ENCODE measurements around the gene COX19.
"Not testable (repeated sequence)": the region's sequence is repeated elsewhere in the genome, so short reads cannot be mapped to it uniquely, and the experiment has no call there.

The COX19 gene

DNA sequence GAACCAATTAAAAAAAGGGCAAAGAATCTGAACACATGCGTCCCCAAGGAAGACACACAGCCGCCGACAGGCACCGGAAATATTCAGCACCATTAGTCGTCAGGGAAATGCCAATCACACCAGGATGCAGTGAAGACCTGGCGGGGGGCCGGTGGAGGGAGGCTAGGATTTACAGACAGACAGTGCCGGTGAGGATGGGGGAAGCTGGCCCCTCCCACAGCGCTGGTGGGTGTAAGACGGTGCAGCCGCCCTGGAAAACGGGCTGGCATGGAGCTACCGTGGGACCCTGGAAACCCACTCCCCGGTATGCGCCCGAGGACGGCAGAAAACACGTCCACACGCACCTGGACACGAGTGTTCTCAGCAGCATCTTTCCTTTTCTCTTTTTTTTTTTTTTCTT lies 16.1 kb downstream of the COX19 start:
- DNase-seq = no peak

DNA sequence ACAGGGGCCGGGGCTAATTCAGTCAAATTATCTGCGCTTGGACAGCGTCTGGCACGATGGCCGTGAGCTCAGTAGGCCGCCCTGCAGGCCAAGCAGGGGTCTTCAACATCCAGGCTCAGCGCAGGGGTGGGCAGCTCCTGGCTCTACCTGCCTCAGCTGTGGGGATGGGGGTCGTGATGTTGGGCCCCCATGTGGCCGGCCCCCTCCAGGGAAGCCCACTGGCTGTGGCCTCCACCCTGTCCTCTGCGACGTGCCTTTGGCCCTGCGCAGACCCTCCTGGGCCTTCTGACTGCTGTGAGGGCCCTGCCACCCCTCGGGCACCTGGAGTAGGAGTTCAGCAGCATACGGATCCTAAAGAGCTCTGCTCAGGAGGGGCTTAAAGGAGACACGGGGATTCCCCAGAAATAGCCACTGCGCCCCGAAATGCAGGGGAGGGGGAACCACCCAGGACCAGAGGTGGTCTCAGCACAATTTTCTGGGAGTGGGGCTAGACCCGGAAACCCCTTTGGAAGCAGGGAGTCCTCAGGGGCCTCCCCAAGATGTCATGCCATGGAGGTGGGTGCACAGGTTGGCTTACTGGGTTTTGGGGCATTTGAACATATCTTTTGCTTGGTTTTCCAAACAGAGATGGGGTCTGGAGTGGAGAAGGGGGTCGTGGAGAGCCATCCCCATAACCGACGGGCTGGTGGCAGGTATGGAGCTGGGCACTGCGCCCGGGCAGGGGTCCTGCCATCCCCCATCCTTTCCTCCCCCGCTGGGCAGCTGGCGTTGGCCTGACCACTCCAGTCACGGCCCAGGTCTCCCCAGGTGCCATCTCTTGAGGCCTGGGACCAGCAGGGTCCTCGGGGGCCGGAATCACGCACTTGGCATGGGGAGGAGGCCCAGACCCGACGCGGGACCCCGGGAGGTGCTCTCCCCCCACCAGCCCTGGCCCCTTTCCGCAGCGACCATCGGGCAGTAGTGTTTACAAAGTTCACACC lies 16.8 kb downstream of the COX19 start:
- DNase-seq = no peak

DNA sequence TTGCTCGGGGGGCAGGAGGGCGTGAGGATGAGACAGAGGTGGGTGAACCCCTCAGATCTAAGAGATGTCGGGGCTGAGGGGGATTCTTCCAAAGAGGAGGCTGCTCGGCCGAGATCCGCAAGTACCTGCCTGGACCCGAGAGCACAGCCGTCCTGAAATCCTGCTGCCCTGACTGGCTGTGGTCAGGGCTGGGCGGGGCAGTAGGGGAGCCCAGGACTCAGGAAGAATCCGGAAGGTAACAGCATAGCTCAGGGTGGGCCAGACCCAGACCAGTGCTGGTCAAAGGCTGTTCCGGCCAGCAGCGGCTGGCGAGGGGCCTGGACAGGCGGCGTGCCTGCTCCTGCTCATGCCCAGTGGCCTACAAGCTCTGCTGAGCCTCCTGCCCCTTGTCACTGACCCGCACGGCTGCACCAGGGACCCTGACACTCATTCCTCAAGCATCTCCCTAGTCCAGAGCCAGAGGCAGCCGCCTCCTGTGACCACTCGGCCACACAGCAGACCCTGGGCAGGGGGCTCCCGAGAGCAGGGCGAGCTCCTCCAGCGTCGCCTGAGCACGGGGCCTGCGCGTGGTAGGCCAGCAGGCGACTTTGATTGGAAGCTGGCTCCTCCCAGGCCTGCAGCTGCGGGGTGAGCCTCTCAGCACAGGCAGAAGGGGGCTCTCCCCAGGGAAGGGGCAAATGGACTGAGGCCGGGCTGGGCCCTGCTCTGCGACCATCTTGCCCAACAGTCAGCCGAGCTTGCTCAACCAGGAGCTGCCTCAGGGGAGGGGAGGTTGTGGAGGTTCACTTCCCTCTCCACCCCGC lies 17.7 kb downstream of the COX19 start:
- DNase-seq = no peak

DNA sequence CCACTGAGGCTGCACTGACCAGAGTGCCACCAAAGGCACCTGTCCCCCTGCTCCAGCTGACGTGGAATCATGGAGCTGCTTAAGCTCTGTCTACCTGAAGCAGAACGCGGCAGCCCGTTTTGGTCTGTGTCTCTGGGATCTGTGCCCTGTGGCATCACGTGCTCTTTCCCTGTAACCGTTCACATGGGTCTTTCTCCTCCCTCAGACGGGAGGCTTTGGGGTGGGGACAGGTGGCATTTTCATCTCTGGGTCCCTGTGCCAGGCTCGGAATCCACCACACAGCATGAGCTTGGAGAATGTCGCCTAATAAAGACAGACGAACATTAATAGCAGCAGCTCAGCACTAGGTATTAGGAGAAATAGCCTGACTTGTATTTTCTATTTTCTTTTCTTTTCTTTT lies 19.3 kb downstream of the COX19 start:
- no peak for DNase-seq

DNA sequence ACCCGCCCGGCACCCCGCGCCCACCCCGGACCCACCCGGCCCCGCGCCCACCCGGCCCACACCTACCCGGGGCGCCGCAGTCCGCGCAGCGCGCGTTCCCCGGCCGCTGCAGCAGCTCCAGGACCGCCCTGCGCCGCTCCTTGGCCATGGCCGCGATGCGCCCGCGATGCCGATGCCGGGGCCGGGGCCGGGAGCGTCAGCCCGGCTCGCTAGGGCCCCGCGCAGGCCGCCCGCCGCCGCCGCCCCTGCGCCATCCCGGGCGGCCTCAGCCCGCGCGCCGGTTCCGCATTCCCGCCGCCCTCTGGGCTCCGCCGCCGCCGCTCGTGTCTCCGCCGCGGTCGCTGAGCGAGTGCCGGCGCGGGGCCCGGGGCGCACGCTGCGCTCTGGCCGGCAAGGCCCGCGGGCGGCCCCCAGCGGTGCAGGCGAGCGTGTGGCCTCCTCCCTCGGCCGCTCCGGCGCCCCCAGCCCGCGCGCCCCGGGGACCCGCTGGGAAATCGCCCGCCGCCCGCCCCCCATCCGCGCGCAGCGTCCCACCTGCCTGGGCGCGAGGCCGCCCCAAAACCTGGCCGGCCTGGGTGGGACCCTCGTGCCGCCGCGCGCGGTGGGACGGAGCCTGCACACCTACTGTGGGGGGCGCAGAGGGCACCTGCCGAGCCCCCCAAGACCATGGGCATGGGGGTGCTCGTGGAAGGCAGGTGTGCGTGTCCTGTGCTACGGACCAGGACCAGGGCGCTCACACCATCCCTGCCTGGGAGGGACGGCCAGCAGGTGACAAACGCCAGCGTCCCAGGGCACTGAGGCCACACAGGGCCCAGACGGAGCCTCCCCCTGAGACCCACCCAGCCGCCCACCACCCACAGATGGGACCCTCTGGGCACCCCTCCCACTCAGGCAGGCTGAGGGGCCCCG lies 20.8 kb downstream of the COX19 start, which contains the start of gene ADAP1:
TSS of gene ADAP1 (minus strand) at position 351 of the 909 bp plus-strand sequence. CDS start at position 148, 203 bp downstream.
- no peak for DNase-seq

DNA sequence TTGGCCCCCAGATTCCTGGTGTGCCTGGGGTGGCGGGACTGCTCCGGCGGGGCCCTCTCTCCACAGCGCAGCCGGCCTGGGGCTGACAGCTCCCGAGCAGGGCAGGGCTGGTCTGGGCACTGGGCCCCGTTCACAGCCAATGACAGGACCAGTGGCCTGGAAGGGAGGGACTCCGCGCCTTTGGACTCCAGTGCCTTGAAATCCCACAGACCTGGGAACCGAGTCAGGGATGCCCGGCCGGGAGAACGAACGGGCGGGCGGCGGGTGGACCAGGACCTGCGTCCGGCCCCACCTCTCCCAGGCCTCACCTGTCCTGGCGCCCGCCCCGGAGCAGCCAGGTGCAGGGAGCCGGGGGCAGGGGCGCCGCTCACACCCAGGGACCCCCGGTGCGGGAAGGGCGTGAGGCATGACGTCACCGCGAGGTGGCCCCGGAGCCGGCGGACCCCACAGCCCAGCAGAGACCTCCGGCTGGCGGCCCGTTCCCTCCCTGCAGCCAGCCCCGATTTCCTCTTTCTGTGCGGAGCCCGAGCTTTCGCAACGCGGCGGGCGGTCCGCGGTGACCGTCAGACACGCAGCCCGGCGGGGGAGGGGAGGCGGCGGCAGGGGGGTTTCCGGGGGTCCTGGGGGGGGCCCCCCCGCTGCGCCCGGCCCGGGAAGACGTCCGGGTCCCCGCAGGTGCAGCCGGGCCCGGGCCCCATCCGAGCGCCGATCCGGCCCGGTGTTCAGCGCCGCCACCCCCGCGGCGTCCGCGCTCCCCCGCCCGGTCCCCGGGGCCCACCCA lies 21.6 kb downstream of the COX19 start:
- no peak for DNase-seq

DNA sequence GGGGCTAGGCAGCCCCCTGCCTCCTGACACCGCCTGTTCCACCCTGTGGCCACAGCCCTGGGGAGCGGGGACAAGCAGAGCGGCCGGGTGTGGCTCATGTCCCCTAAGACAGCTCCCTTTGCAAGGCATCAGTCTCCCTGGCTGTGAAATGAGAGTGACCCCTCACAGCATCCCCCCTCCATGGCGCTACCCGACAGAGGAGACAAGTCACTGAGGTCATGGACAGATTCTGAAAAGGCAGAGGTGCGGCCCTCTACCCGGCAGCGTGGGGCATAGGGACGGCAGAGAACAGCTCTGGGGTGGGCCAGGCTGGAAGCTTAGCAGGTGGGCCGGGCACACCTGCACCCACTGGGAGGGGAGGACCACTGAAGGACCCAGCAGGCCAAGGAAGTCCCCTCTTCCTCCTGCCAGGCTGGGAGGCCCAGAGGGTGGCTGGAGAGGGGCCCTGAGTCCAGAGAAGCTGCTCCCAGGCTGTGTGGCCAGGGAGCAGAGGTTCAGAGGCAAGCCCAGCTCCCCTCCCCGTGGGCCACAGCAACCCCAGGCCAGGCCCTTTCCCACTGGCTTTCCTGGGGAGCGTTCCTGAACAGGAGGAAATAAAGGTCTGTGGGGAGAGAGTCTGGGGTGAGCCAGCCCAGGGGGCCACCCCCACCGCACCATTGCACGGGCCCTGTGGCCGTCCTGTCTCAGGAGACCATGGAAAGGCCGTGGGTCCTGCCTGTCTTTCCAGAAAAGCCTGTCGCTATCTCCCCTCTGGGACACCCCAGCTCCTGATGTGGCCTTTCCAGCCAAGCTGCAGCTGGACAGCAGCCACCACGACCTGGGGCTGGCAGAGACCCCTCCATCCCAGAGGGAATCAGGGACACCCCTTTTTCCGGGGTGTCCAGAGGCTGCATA lies 22.6 kb downstream of the COX19 start:
- no peak for DNase-seq

DNA sequence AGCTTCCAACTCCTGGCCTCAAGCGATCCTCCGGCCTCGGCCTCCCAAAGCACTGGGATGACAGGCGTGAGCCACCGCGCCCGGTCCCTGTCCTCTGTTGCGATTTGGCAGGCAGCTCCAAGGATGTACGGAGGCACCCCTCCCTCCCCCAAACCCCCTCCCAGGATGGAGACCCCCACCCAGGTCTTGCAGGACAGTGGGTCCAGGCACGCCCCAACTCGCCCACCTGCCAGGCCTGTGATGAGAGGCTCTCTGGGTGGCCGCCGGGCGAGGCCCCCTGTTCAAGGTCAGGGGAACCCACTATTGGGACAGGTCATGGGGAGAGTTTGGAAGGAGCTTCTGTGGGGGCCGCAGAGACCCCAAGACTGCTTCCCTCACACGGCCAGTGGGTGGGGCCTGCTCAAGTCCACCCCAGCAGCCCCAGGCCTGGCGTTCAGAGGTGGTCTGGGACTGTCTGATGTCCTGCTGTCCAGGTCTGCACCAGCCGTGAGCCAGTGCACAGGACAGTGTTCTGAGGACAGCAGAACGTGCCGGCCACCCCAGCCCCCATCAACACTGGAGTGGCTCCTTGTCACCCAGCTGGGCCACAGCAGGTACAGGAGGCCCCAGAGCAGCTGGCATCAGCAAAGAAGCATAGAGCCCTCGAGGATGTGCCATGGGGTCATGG lies 23.3 kb downstream of the COX19 start:
- no peak for DNase-seq

DNA sequence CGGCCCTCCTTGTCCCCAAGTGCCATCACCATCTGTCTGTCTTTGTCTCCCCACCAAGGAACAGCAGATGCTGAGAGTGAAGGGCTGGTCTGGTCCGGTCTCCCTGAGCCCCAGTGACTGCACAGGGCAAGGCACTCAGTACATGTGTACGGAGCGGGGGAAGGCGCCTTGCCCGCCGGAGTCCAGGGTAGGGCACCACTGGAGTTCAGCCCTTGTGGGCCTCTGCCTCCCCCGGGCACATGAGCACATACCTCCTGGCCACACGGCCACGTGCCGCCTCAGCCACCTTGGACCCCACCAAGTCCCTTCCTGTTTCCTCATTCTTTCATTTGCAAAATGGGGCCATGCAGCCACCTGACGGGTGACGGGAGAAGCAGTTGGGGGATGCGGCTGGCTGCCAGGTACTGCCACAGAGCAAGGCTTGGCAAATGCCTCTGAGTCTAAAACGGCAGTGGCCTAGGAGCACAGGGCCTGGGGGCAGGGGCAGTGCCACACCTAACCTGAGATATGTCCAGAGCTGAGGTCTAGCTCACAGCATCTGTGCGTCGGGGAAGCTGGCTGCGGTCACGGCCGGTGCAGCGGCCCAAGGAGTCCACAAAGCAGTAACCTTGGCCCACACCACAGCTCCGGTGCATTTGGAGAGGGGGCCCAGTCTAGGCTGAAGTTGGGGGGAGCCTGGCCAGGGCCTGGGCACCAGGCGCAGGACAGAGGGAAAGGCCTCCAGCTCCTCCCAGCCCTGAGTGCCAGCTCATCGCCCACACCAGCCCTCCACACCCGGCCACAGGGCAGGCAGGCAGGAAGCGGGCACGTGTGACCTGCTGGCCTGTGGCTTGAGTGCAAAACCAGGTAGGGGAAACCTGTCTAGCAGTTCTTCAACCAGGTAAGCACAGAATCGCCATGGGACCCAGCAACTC lies 26.1 kb downstream of the COX19 start:
- no peak for DNase-seq

DNA sequence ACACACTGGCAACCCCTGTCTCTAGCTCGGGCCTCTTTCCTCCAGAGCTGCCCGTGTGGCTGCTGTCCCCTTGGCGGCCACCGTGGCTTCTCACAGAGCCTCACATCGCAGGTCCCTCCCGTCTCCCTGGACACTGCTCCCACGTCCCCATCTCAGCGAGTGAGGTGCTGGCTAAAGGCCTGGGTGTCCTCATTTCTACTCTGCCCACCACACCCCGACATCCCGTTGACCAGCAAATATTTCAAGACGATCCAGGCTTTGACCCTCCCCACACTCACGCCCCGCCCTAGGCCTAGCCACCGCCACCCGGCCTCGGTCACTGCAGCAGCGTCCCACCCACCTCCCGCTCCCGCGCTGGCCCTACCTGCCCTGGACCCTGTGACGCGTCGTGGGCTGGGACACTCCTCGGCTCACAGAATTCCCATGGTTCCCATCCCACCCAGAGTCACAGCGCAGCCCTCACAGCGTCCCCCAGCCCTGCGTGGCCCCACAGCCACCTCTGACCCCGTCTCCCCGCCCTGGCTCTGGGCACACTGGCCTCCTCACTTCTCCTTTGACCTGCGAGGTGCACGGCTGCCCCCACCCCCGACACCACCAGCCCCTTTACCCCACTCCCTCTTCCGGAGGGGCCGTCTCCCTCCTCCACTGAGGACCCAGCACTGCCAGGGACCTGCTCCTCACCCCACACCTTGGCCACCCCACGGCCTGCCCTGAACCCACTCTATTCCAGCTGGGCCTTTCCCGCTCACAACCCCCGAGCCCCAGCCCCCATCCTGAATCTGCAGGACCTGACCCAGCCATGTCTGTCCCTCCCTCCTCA lies 27.7 kb downstream of the COX19 start:
- DNase-seq = no peak

DNA sequence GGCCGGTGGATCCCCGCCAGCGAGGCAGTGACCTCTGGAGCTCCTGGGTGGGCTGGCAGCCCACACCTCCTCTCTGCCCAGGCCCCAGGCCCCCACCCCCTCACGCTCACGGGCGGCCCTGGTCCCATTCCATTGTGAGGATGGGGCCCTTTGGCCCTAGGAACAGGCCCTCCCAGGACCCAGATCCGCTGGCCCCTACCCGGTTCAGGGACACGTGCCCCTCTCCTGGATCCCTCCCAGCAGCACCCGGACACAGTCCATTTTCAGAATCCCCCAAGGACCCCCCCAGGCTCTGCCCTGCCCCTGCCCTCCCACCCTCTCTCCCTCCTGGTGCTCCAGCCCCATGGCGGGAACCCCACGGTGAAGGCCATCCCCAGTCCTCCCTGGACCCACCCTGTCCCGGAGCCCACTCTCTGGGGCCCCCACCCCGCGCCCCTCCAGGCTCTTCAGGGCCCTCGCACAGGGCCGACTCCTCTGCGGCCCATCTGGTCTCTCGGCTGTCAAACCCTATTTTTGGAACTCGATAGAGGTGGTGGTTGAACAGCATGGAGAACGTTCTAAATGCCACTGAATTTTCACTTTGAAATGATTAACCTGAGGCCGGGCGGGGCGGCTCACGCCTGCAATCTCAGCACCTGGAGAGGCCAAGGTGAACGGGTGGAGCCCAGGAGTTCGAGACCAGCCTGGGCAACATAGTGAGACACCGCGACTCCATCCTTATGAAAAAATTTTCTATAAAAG lies 28.9 kb downstream of the COX19 start:
- no peak for DNase-seq

DNA sequence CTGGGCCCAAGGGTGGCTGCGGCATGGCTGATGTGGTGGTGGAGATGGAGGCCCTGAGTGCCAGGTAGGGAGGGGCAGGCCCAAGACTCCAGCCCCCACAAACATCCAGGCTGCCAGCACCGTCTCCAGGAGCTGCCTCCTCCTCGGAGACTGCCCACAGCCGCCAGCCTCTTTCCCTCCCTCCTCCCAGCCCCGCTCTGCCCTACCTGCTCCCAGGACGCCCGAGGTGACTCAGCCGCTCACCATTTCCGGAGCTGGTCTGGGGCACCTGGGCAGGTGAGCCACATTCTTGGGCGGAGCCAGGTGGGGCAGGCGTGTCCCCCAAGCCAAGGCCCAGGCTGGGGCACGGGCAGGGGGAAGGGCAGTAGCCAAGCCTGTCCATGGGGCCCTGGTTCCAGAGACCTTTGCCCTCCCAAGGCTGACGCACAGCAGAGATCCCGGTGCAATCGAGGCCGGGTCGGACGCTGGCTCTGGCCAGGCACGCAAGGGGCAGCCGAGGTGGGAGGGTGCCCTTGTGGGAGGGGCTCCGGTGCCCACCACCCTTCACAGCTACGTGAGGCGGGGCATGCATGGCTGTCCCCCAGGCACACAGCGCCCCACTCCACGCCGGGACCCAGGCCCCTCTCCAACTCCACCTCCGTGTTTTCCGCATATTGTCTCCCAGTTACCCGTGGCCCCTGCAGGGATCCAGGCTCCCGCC lies 29.6 kb downstream of the COX19 start:
- no peak for DNase-seq

DNA sequence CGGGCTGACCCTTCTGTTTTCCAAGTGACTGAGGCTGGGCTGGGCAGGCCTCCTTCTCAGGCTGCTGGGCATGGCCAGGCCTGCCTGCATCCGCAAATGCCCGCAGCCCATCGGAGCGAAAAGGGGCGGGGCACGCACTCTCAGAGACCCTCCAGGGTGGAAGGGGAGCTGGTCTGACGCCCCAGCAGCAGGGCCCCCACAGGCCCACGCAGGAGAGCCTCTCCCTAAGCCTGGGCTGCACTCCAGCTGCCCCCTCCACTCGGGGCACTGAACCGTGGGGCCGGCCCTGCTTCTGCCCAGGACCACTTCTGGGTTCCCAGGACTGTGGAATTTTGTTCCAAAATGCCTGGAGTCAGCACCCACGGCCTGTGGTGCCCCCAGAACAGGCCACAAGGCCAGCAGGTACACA lies 30.2 kb downstream of the COX19 start:
- DNase-seq = no peak

DNA sequence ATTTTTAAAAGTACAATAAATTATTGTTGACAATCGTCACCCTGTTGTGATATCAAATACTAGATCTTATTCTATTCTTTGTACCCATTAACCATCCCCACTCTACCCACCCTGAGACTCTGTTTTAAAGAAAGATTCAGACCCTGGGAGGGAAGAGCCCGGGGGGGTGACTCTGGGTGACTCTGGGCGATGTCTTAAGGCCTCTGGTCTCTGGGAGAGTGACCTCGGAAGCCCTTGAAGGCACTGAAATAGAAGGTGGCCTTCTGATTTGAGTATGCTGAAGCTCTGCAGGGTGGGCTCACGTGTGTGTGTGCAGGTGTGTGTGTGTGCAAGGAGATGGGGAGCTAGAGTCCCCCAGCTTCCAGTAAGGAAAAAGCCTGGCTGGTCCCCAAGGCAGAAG lies 30.6 kb downstream of the COX19 start:
- no peak for DNase-seq

DNA sequence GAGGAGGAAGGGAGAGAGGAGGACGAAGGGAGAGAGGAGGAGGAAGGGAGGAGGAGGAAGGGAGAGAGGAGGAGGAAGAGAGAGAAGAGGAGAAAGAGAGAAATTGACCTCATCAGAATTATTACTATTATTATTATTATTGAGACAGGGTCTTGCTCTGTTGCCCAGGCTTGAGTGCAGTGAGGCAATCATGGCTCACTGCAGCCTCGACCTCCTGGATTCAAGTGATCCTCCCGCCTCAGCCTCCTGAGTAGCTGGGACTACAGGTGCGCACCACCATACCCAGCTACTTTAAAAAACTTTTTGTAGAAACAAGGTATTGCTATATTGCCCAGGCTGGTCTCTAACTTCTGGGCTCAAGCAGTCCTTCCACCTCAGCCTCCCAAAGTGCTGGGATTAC lies 31.6 kb downstream of the COX19 start:
- DNase-seq = not testable (repeated sequence)

DNA sequence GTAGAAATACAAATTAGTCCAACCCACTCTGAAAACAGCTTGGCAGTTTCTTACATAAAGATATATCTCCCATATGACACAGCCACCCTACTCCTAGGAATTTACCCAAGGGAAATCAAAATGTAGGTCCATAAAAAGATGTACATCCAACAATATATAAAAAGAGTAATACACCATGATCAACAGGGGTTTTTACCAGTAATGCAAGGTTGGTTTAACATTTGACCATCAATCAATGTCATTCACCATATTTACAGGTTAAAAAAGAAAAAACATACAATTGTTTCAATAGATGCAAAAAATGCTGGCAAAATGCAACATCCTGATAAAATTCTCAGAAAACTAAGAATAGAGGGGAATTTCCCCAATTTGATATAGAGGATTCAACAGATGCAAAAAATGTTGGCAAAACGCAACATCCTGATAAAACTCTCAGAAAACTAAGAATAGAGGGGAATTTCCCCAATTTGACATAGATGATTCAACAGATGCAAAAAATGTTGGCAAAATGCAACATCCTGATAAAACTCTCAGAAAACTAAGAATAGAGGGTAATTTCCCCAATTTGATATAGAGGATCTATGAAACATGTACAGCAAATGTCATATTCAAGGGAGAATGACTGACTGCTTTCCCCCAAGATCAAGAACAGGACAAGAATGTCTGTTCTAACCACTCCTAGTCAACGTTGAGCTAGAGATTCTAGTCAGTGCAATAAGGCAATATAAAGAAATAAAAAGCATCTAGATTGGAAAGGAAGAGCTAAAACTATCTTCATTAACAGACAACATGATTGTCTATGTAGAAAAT lies 34.5 kb downstream of the COX19 start:
- no peak for DNase-seq

Measured in amniotic stem cell (primary cell).